Natural killer cell treated with Interleukin-12 subunit alpha and Interleukin-12 subunit beta and Interleukin-15 and Interleukin-18, amount 100 ng/mL, for 72 hours (primary cell): ENCODE measurements around the gene ITM2C. TPM values are rescaled to one million over a fixed set of nuclear protein-coding genes. Genes with fewer than 3 reads are reported as not detected.

Source experiments
- ATAC-seq, 2 donors: fragments of 150-1000 bp; cut with Tn5 transposase in 1 of 2; sonication (Bioruptor Pico), chemical (Tn5 transposase) in 1 of 2; 2 replicates each; pipeline ENCODE4 v1.10.0; 2021
- DNase-seq: peaks from one replicate; pipeline ENCODE4 v3.0.0; 2022; ENCODE audit warnings: low spot score
- H3K27ac Mint-ChIP-seq, 2 donors: 1 replicate in 1 of 2; 2 replicates in 1 of 2; pipeline ENCODE4 v1.8.0; 2022; ENCODE audit warnings: mixed read lengths in 2 of 2, mild to moderate bottlenecking in 1 of 2, moderate library complexity in 1 of 2
- H3K27me3 Mint-ChIP-seq, 2 donors: 1 replicate in 1 of 2; 2 replicates in 1 of 2; pipeline ENCODE4 v1.8.0; 2022; ENCODE audit warnings: mixed read lengths in 2 of 2
- H3K36me3 Mint-ChIP-seq: one replicate; pipeline ENCODE4 v1.8.0; 2022; ENCODE audit warnings: mixed read lengths
- H3K4me1 Mint-ChIP-seq, 2 donors: 1 replicate in 1 of 2; 2 replicates in 1 of 2; pipeline ENCODE4 v1.8.0; 2022; ENCODE audit warnings: low read depth in 2 of 2, mixed read lengths in 2 of 2, mild to moderate bottlenecking in 1 of 2
- H3K4me3 Mint-ChIP-seq: one replicate; pipeline ENCODE4 v1.8.0; 2022; ENCODE audit warnings: mixed read lengths
- H3K9me3 Mint-ChIP-seq: 2 replicates; pipeline ENCODE4 v1.8.0; 2022; ENCODE audit warnings: mixed read lengths
- total RNA-seq, 2 donors: library from RNA; stranded (reverse); gene quantifications; one replicate each; pipeline ENCODE4 v1.2.3, GENCODE V29; 2022

ITM2C gene
- total RNA-seq, 2 donors from 2014 or later: 2.7 to 21.7 TPM

DNA sequence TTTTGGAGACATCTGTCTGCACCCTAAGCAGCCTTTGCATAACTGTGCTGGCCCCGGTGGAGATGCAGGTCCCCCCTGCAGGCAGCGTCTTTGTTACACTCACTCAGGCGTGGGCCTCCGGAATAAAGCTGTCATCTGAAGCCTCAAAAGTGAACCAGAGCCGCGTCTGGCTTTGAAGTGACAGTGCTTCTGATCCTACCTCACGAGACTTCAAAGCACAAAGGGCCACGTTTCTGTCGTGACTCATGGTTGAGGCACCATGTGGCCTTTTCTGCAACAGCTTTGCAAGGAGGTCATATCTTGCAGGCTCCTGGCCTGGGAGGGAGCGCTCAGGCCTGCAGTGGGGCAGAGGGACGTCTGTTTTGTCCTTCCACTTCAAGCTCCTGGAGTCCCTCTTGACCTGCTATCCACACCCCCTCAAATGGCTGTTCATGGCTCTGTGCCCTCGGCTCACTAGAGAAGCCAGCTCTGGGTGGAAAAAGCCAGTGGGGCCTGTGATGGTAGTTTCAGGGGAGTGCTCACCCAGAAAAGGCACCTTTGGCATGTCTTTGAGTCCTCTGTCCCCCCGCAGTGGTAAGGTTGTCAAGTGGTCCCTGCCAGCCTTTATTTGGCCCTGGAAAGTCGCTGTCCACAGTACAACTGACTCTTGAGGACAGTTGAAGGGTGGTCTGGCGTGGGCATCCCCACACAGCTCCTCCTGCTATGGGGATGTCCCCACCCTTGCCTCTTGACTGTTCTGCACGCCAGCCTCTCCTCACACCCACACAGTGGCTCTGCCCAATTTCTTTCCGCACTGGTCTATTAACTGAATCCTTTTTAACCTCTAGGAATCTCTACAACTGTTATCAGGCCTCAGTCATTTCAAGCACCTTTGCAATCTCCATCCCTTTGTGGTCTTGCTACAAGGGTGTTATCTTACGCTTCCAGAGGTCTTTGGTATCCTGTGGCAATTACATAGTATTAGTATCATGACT is 41.0 kb downstream of the ITM2C start:
- Mint-ChIP-seq H3K27ac (peak overlapping the region in 1 of 2 donors; percentile 58), H3K27me3 (peaks cover 47 to 57% of the 10 kb centered on the region in 2 donors), H3K4me1 (peaks cover 12 to 21% of the 10 kb centered on the region in 2 donors), H3K4me3 (no peak overlapping the region), H3K9me3 (no peaks in the 10 kb centered on the region), H3K36me3 (no peaks in the 10 kb centered on the region)
- DNase-seq (no peak), ATAC-seq (no peak)

- ATAC-seq (no peak), DNase-seq (no peak)
- Mint-ChIP-seq H3K27me3 (peaks cover 47 to 59% of the 10 kb centered on the region in 2 donors), H3K4me3 (no peak overlapping the region), H3K27ac (peak overlapping the region in 1 of 2 donors; percentile 58), H3K9me3 (no peaks in the 10 kb centered on the region), H3K36me3 (no peaks in the 10 kb centered on the region), H3K4me1 (peaks cover 19 to 21% of the 10 kb centered on the region in 2 donors)
Observed at GRCh38 chr2:230906471-230907230, 41.9 kb downstream of the ITM2C start.

DNA sequence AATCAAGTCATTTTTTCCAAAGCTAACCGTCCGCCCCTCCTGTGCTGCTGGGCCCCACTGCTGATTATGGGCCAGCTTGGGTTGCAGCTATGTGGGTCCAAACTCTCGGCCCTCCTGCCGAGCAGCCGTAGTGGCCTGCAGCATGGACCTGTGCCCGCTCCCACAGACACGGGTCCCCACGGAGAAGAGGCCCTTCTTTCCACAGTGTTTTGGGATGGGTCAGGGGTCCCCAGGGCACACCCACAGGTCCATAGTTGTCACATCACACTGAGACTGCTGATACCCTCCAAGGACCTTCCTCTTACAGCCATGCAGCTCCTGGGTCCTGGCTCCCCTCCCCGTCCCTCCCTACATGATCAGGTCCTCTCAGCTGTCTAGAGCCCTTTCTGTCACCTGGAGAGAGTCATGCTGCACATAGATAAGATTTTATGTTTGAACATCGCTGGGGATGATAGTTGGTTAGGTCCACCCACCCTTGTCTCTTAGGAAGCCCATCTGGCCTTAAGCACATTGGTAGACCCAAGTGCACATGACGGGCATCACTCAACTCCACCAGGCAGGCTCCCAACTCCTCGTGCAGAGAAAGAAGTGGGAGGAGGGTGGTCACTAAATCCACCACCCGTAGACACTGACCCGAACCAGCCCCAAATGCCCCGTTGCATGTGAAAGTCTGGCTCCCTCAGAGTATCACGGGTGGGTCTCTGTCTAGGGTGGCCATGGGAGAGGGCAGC is 42.8 kb downstream of the ITM2C start:
- Mint-ChIP-seq H3K27me3 (peaks cover 48 to 55% of the 10 kb centered on the region in 2 donors), H3K4me3 (no peak overlapping the region), H3K4me1 (peaks cover 16 to 21% of the 10 kb centered on the region in 2 donors), H3K27ac (no peak overlapping the region), H3K36me3 (no peaks in the 10 kb centered on the region), H3K9me3 (no peaks in the 10 kb centered on the region)
- ATAC-seq (no peak), DNase-seq (no peak)

- Mint-ChIP-seq H3K27ac (peak overlapping the region in 1 of 2 donors; percentile 53), H3K27me3 (peaks cover 48 to 55% of the 10 kb centered on the region in 2 donors), H3K36me3 (no peaks in the 10 kb centered on the region), H3K4me3 (no peak overlapping the region), H3K4me1 (peaks cover 16 to 21% of the 10 kb centered on the region in 2 donors), H3K9me3 (no peaks in the 10 kb centered on the region)
- ATAC-seq (peak in 1 of 2 donors; percentile 38), DNase-seq (no peak)
Observed at GRCh38 chr2:230908092-230908594, 43.4 kb downstream of the ITM2C start.

- peak in 1 of 2 donors; percentile 25 for ATAC-seq
- no peak for DNase-seq
- H3K36me3 Mint-ChIP-seq: peaks cover 4% of the 10 kb centered on the region
- H3K9me3 Mint-ChIP-seq: no peaks in the 10 kb centered on the region
- H3K4me3 Mint-ChIP-seq: no peak overlapping the region
- peak overlapping the region in 1 of 2 donors; percentile 53 for H3K27ac Mint-ChIP-seq
- H3K27me3 Mint-ChIP-seq: peaks cover 48 to 55% of the 10 kb centered on the region in 2 donors
- peaks cover 16 to 21% of the 10 kb centered on the region in 2 donors for H3K4me1 Mint-ChIP-seq
Observed at GRCh38 chr2:230908595-230909191, 44.0 kb downstream of the ITM2C start.

GRCh38 chr2:230909841-230910545 is 45.3 kb downstream of the ITM2C start:
- Mint-ChIP-seq H3K4me1 (peaks cover 16 to 21% of the 10 kb centered on the region in 2 donors), H3K36me3 (peaks cover 4% of the 10 kb centered on the region), H3K4me3 (no peak overlapping the region), H3K9me3 (no peaks in the 10 kb centered on the region), H3K27ac (no peak overlapping the region), H3K27me3 (peaks cover 56 to 59% of the 10 kb centered on the region in 2 donors)
- DNase-seq (no peak), ATAC-seq (no peak)

DNA sequence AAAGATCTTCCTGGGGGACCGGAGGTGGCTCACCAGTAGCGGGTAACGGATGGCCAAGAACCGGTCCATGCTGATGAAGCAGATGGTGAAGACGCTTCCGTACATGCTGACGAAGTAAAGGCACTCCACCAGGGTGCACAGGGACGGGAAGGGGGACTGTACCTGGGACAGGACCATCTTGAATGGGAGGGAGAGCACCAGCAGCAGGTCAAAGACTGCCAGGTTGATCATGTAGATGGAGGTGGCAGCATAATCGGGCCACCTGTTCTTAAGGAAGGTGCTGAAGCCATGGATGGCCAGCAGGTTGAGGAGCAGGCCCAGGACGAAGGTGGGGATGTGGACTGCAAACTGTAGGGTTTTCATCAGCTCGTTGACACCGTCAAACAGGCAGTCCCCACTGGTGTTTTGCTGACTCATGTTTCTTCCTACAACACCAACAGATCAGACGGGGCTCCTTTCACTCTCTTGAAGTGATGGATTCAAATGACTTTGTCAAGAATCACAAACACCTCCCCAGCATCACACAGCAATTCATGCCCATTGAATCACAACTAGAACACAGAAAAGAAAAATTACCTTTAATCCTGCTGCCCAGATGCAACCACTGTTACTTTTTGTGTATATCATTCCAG is 45.9 kb downstream of the ITM2C start:
- peaks cover 15% of the 10 kb centered on the region in 2 donors for H3K4me1 Mint-ChIP-seq
- no peak overlapping the region for H3K4me3 Mint-ChIP-seq
- H3K36me3 Mint-ChIP-seq: peaks cover 4% of the 10 kb centered on the region
- H3K9me3 Mint-ChIP-seq: no peaks in the 10 kb centered on the region
- H3K27me3 Mint-ChIP-seq: peaks cover 59 to 62% of the 10 kb centered on the region in 2 donors
- DNase-seq: no peak
- ATAC-seq: no peak
- no peak overlapping the region for H3K27ac Mint-ChIP-seq

- Mint-ChIP-seq H3K9me3 (no peaks in the 10 kb centered on the region), H3K4me1 (peaks cover 7 to 9% of the 10 kb centered on the region in 2 donors), H3K4me3 (no peak overlapping the region), H3K36me3 (peaks cover 4% of the 10 kb centered on the region), H3K27ac (no peak overlapping the region), H3K27me3 (peaks cover 57 to 72% of the 10 kb centered on the region in 2 donors)
- ATAC-seq: no peak
- DNase-seq: no peak
Observed at GRCh38 chr2:230912046-230912445, 47.3 kb downstream of the ITM2C start.

- DNase-seq (no peak), ATAC-seq (no peak)
- Mint-ChIP-seq H3K27ac (no peak overlapping the region), H3K4me1 (peaks cover 7 to 9% of the 10 kb centered on the region in 2 donors), H3K36me3 (peaks cover 4% of the 10 kb centered on the region), H3K9me3 (no peaks in the 10 kb centered on the region), H3K27me3 (peaks cover 57 to 78% of the 10 kb centered on the region in 2 donors), H3K4me3 (no peak overlapping the region)
Observed at GRCh38 chr2:230912724-230913123, 48.0 kb downstream of the ITM2C start.

DNA sequence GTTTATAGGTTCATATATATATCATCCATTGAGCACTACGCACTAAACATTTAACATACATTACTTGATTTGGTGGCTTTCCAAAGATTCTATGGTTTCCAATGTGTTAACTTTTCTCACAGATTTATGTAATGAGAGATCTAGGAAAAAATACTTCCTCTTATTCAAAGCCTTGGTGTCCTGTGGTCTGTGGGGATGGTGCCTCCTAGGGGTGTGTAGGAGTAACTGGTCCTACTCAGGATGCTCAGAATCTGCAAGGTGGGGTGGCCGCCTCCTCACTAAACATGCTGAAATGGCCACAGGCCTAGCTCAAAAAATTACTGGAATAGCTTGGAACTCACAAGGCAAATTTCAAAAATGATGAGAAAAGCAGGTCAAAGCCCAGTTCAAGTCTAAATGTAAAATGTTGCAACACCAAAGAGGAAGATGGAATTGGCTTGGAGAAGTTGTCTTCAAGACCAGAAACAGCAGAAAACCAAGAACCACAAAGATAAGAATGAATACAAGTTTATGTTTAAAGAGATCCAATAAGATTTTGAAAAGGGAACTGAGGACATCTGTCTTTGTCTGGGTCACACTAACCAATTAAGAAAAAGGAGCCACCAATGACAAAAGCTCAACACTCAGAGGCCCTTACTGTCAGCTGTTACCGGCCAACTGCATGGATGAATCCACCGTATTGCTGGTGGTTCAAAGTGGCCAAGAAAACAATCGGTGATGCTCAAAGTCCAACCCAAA is 48.8 kb downstream of the ITM2C start:
- no peaks in the 10 kb centered on the region for H3K9me3 Mint-ChIP-seq
- H3K4me3 Mint-ChIP-seq: no peak overlapping the region
- H3K36me3 Mint-ChIP-seq: peaks cover 4% of the 10 kb centered on the region
- no peak overlapping the region for H3K27ac Mint-ChIP-seq
- H3K27me3 Mint-ChIP-seq: peaks cover 56 to 81% of the 10 kb centered on the region in 2 donors
- no peak for ATAC-seq
- peaks cover 2 to 9% of the 10 kb centered on the region in 2 donors for H3K4me1 Mint-ChIP-seq
- DNase-seq: no peak

DNA sequence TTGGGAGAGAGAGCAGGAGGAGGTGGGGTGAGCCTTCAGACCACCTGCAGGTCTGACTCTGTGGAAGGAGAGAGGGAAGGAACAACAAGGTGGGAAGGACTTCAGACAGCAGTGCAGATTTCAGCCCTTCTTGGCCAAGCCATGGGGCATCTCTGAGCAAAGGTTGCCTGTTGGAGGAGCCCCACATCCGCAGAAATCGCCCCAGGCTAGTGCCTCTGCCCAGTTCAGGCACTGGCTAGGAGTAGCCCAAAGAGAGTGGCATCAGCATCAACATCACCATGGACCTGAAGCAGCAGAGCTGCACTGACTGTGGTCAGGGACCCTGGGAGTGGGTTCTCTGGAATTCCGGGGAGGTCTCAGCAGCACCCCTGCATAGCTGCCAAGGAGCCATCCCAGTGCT is 50.1 kb downstream of the ITM2C start:
- no peak overlapping the region for H3K27ac Mint-ChIP-seq
- peaks cover 43 to 75% of the 10 kb centered on the region in 2 donors for H3K27me3 Mint-ChIP-seq
- H3K36me3 Mint-ChIP-seq: peaks cover 4% of the 10 kb centered on the region
- H3K4me1 Mint-ChIP-seq: peaks cover under 1 to 9% of the 10 kb centered on the region in 2 donors
- no peaks in the 10 kb centered on the region for H3K9me3 Mint-ChIP-seq
- peak in 1 of 2 donors; percentile 56 for ATAC-seq
- no peak overlapping the region for H3K4me3 Mint-ChIP-seq
- DNase-seq: no peak
